C4-2B (cell line): Measurements from ENCODE around the gene DLX2.
"Not testable (repeated sequence)": the region's sequence is repeated elsewhere in the genome, so short reads cannot be mapped to it uniquely, and the experiment has no call there.

Experiments
- H3K27ac ChIP-seq: fragments of 450-650 bp; 2 replicates; pipeline ENCODE4 v1.5.1; 2017
- CTCF ChIP-seq: fragments of 450-650 bp; conservative IDR thresholded peaks from 2 replicates; pipeline ENCODE4 v1.5.1; 2017; ENCODE audit warnings: mild to moderate bottlenecking
- ZFX ChIP-seq: fragments of 450-650 bp; IDR thresholded peaks from 2 replicates; pipeline ENCODE4 v1.6.1; 2017

DLX2 gene

GRCh38 chr2:172114579-172114978 is 11.9 kb upstream of the DLX2 start:
- TF ChIP-seq CTCF (no peak), ZFX (no peak)
- no peak overlapping the region for H3K27ac ChIP-seq

- H3K27ac ChIP-seq, result not testable (repeated sequence)
These were observed 11.5 kb upstream of the DLX2 start for GRCh38 chr2:172114176-172114575.

GRCh38 chr2:172113617-172114016 is 10.9 kb upstream of the DLX2 start:
- H3K27ac ChIP-seq, result no peak overlapping the region
- TF ChIP-seq ZFX (no peak), CTCF (peak; percentile 40)

GRCh38 chr2:172109988-172110811 is 7.5 kb upstream of the DLX2 start:
- TF ChIP-seq CTCF (no peak), ZFX (no peak)

GRCh38 chr2:172109256-172109987 is 6.7 kb upstream of the DLX2 start:
- H3K27ac ChIP-seq, result no peak overlapping the region
- TF ChIP-seq CTCF, result no peak
- TF ChIP-seq ZFX, result no peak

More at GRCh38 chr2:172109988-172110811, 7.5 kb upstream of the DLX2 start:
- H3K27ac ChIP-seq, result no peak overlapping the region

GRCh38 chr2:172108587-172108930 is 5.9 kb upstream of the DLX2 start:
- no peak overlapping the region for H3K27ac ChIP-seq
- TF ChIP-seq ZFX (no peak), CTCF (no peak)

- no peak overlapping the region for H3K27ac ChIP-seq
- no peak for TF ChIP-seq ZFX
- no peak for TF ChIP-seq CTCF
These were observed 5.2 kb upstream of the DLX2 start for GRCh38 chr2:172107690-172108586.
